ENCODE data around the gene GRIK3.

Gene GRIK3

GRCh38 chr1:36975642-36976041 lies 58.7 kb downstream of the GRIK3 start:
- DNase-seq (ENCODE audit: extremely low spot score), result no peak
- ChIA-PET POLR2A (no interaction called here), CTCF (interaction anchor here (0.7 kb wide), 1 partner anchor 11 kb away, joined by 3 read pairs; no protein-coding TSS in a partner anchor)
- TF ChIP-seq HDGF (IDR thresholded peaks at IDR 0.05; ENCODE audit: borderline replicate concordance), result no peak
- TF ChIP-seq L3MBTL2 (conservative IDR thresholded peaks at IDR 0.05), result no peak
- TF ChIP-seq PKNOX1 (IDR thresholded peaks at IDR 0.05), result no peak
- TF ChIP-seq FOXK2 (IDR thresholded peaks at IDR 0.05), result no peak
- no peak for TF ChIP-seq NFRKB (IDR thresholded peaks at IDR 0.05)
- no peak for TF ChIP-seq CTBP1 (IDR thresholded peaks at IDR 0.05; ENCODE audit: borderline replicate concordance)
- no peak for TF ChIP-seq TARDBP (IDR thresholded peaks at IDR 0.05)
- TF ChIP-seq BHLHE40 (IDR thresholded peaks at IDR 0.05; ENCODE audit: borderline replicate concordance), result no peak
- TF ChIP-seq FOXA1 (IDR thresholded peaks at IDR 0.05), result no peak
- no peak for TF ChIP-seq ZNF384 (IDR thresholded peaks at IDR 0.05)
- TF ChIP-seq FOXM1 (IDR thresholded peaks at IDR 0.05; ENCODE audit: borderline replicate concordance), result no peak
- no peak for TF ChIP-seq LEF1 (IDR thresholded peaks at IDR 0.05; ENCODE audit: borderline replicate concordance)
- TF ChIP-seq ELF4 (IDR thresholded peaks at IDR 0.05), result no peak
- no peak for TF ChIP-seq SP1 (IDR thresholded peaks at IDR 0.05)
- no peak for TF ChIP-seq ARNT (IDR thresholded peaks at IDR 0.05)
- no peak for TF ChIP-seq SUZ12 (IDR thresholded peaks at IDR 0.05)

GRCh38 chr1:36973056-36973455 lies 61.3 kb downstream of the GRIK3 start:
- CTCF ChIA-PET, result no interaction called here
- no peak for TF ChIP-seq BHLHE40 (IDR thresholded peaks at IDR 0.05; ENCODE audit: borderline replicate concordance)
- TF ChIP-seq LEF1 (IDR thresholded peaks at IDR 0.05; ENCODE audit: borderline replicate concordance), result no peak
- no peak for TF ChIP-seq NFRKB (IDR thresholded peaks at IDR 0.05)
- TF ChIP-seq ZNF384 (IDR thresholded peaks at IDR 0.05), result no peak
- no peak for TF ChIP-seq SP1 (IDR thresholded peaks at IDR 0.05)
- TF ChIP-seq FOXK2 (IDR thresholded peaks at IDR 0.05), result no peak
- TF ChIP-seq ARNT (IDR thresholded peaks at IDR 0.05), result no peak
- DNase-seq (ENCODE audit: extremely low spot score), result no peak
- POLR2A ChIA-PET, result no interaction called here

- no peak for DNase-seq (ENCODE audit: extremely low spot score)
- POLR2A ChIA-PET, result no interaction called here
- TF ChIP-seq BHLHE40 (IDR thresholded peaks at IDR 0.05; ENCODE audit: borderline replicate concordance) (no peak), LEF1 (IDR thresholded peaks at IDR 0.05; ENCODE audit: borderline replicate concordance) (no peak), CTBP1 (IDR thresholded peaks at IDR 0.05; ENCODE audit: borderline replicate concordance) (no peak)
- CTCF ChIA-PET, result no interaction called here
Observed at GRCh38 chr1:36971852-36972618, 62.3 kb downstream of the GRIK3 start.

GRCh38 chr1:36968730-36969129 lies 65.6 kb downstream of the GRIK3 start:
- POLR2A ChIA-PET, result no interaction called here
- TF ChIP-seq ARNT (IDR thresholded peaks at IDR 0.05), result no peak
- CTCF ChIA-PET, result no interaction called here
- DNase-seq (ENCODE audit: extremely low spot score), result no peak

- peak; percentile 39 for DNase-seq (ENCODE audit: extremely low spot score)
- POLR2A ChIA-PET, result no interaction called here
- CTCF ChIA-PET, result interaction anchor here (0.5 kb wide), 1 partner anchor 468 kb away, joined by 3 read pairs; no protein-coding TSS in a partner anchor
- no peak for TF ChIP-seq NFRKB (IDR thresholded peaks at IDR 0.05)
- TF ChIP-seq PKNOX1 (IDR thresholded peaks at IDR 0.05), result no peak
- no peak for TF ChIP-seq ELF4 (IDR thresholded peaks at IDR 0.05)
- TF ChIP-seq BHLHE40 (IDR thresholded peaks at IDR 0.05; ENCODE audit: borderline replicate concordance), result no peak
- no peak for TF ChIP-seq FOXK2 (IDR thresholded peaks at IDR 0.05)
- TF ChIP-seq ZNF384 (IDR thresholded peaks at IDR 0.05), result no peak
- no peak for TF ChIP-seq ARNT (IDR thresholded peaks at IDR 0.05)
- TF ChIP-seq FOXM1 (IDR thresholded peaks at IDR 0.05; ENCODE audit: borderline replicate concordance), result no peak
- no peak for TF ChIP-seq LEF1 (IDR thresholded peaks at IDR 0.05; ENCODE audit: borderline replicate concordance)
- no peak for TF ChIP-seq FOXA1 (IDR thresholded peaks at IDR 0.05)
- no peak for TF ChIP-seq L3MBTL2 (conservative IDR thresholded peaks at IDR 0.05)
- TF ChIP-seq HDGF (IDR thresholded peaks at IDR 0.05; ENCODE audit: borderline replicate concordance), result no peak
- TF ChIP-seq TARDBP (IDR thresholded peaks at IDR 0.05), result no peak
- no peak for TF ChIP-seq CTBP1 (IDR thresholded peaks at IDR 0.05; ENCODE audit: borderline replicate concordance)
- no peak for TF ChIP-seq SP1 (IDR thresholded peaks at IDR 0.05)
- no peak for TF ChIP-seq SUZ12 (IDR thresholded peaks at IDR 0.05)
Observed at GRCh38 chr1:36966242-36966641, 68.1 kb downstream of the GRIK3 start.

GRCh38 chr1:36965275-36966159 lies 68.8 kb downstream of the GRIK3 start:
- DNase-seq (ENCODE audit: extremely low spot score), result no peak
- TF ChIP-seq ELF4 (IDR thresholded peaks at IDR 0.05), result no peak
- no peak for TF ChIP-seq LEF1 (IDR thresholded peaks at IDR 0.05; ENCODE audit: borderline replicate concordance)
- TF ChIP-seq BHLHE40 (IDR thresholded peaks at IDR 0.05; ENCODE audit: borderline replicate concordance), result no peak
- no peak for TF ChIP-seq TARDBP (IDR thresholded peaks at IDR 0.05)
- TF ChIP-seq PKNOX1 (IDR thresholded peaks at IDR 0.05), result peak; percentile 22; the same call in 1 of the 2 replicates
- no peak for TF ChIP-seq CTBP1 (IDR thresholded peaks at IDR 0.05; ENCODE audit: borderline replicate concordance)
- no peak for TF ChIP-seq NFRKB (IDR thresholded peaks at IDR 0.05)
- TF ChIP-seq ZNF384 (IDR thresholded peaks at IDR 0.05), result no peak
- POLR2A ChIA-PET, result no interaction called here
- CTCF ChIA-PET, result interaction anchor here (0.5 kb wide), 1 partner anchor 468 kb away, joined by 3 read pairs; no protein-coding TSS in a partner anchor

All from HEK293T (cell line).